GM10248 (cell line): ENCODE data around the gene MON1A.

Experiments
- CTCF ChIA-PET: fragments of 300-600 bp; sonication (Branson Sonifier 250); formaldehyde crosslinking; extraction: SDS; loops from one replicate; lab custom pipeline; 2021; ENCODE audit warnings: antibody characterized with exemption; lab: Yijun Ruan, JAX
- POLR2A ChIA-PET: fragments of 350-650 bp; sonication (Branson Sonifier 250); formaldehyde crosslinking; extraction: SDS; loops from one replicate; lab custom pipeline; 2020; ENCODE audit warnings: antibody characterized with exemption; lab: Yijun Ruan, JAX
- DNase-seq: peaks from one replicate; pipeline ENCODE4 v3.0.0; 2012; ENCODE audit errors: extremely low spot score
- TF ChIP-seq, protein P1 (sequence below): IDR thresholded peaks from 2 replicates; pipeline ENCODE4 v1.5.1; 2012; ENCODE audit warnings: mild to moderate bottlenecking, low read depth; ENCODE audit errors: extremely low read depth, missing control alignments, control extremely low read depth

The MON1A gene

DNA sequence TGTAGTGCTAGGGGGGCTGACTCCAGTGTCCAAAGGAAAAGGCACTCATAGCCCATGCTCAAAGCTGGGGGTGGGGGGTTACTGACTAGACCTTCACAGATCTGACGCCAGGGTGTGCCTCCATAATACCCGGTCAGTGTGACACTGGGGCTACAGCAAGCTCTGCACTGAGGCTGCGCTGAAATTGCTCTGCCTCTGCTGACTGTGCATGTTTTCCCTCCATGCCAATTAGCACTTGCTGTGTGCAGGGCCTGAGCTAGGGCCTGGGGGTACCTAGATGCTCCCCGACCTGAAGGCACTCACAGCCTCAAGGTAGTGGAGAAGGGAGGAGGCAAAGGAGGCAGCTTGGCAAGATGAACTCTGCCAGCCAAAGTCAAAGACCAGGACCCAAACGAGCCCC, 65.1 kb downstream of the MON1A start:
- ChIA-PET POLR2A (no interaction called here), CTCF (interaction anchor here (1.0 to 2.4 kb wide), 3 partner anchors 8 to 193 kb away, joined by 3 to 6 read pairs (median 3); no protein-coding TSS in a partner anchor)
- TF ChIP-seq, protein P1, sequence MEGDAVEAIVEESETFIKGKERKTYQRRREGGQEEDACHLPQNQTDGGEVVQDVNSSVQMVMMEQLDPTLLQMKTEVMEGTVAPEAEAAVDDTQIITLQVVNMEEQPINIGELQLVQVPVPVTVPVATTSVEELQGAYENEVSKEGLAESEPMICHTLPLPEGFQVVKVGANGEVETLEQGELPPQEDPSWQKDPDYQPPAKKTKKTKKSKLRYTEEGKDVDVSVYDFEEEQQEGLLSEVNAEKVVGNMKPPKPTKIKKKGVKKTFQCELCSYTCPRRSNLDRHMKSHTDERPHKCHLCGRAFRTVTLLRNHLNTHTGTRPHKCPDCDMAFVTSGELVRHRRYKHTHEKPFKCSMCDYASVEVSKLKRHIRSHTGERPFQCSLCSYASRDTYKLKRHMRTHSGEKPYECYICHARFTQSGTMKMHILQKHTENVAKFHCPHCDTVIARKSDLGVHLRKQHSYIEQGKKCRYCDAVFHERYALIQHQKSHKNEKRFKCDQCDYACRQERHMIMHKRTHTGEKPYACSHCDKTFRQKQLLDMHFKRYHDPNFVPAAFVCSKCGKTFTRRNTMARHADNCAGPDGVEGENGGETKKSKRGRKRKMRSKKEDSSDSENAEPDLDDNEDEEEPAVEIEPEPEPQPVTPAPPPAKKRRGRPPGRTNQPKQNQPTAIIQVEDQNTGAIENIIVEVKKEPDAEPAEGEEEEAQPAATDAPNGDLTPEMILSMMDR = no peak
- DNase-seq = no peak

DNA sequence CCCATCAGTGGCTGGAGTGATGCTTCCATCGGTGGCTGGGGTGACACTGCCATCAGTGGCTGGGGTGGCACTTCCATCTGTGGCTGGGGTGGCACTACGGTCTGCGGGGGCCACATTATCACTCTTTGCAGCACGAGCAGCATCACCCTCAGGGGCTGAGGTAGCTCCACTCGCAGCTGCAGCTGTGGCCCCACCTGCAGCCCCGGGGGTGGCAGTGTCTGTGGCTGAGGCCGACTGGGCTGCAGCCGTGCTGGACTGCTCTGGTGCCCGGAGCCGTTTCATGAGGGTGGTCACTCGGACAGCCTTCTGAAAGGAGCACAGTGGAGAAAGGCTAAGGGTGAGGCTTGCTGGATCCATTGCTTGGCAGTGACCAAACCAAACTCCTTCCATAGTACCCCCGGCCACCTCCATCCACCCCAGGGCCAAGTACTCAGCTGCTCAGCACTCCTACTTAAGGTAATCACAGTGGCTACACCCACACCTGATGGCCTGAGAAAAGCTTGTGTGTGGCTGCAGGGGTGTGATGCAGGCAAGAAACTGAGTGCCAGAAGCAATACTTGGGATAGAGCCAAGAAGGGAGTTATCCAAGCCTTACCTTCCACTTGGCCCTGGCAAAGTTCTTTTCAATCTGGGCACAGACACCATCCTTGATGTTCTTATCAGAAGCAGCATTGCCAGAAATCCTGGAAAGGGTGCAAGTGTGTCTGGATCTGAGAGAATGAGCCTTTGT, 69.9 kb downstream of the MON1A start:
- ChIA-PET POLR2A (no interaction called here), CTCF (no interaction called here)
- no peak for DNase-seq
- TF ChIP-seq, protein P1 = no peak
